OCI-LY1 (cell line): Measurements from ENCODE around the gene CA9.

Experiments used
- EZH2 ChIP-seq: fragments of 200-600 bp; sonication (generic), shearing (Covaris generic); IDR thresholded peaks from 2 replicates; pipeline ENCODE4 v1.8.0; 2017; ENCODE audit warnings: borderline replicate concordance, mixed run types, mild to moderate bottlenecking, antibody characterized with exemption, low read length, moderate library complexity, mixed read lengths
- TF ChIP-seq, protein P1 (sequence below): fragments of 200-600 bp; sonication (generic), shearing (Covaris generic); IDR thresholded peaks from 2 replicates; pipeline ENCODE4 v1.5.1; 2017; ENCODE audit warnings: mild to moderate bottlenecking, antibody characterized with exemption, low read length, moderate library complexity, mixed read lengths

DNA sequence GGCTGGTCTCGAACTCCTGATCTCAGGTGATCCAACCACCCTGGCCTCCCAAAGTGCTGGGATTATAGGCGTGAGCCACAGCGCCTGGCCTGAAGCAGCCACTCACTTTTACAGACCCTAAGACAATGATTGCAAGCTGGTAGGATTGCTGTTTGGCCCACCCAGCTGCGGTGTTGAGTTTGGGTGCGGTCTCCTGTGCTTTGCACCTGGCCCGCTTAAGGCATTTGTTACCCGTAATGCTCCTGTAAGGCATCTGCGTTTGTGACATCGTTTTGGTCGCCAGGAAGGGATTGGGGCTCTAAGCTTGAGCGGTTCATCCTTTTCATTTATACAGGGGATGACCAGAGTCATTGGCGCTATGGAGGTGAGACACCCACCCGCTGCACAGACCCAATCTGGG is 1.5 kb downstream of the CA9 start:
- TF ChIP-seq, protein P1, sequence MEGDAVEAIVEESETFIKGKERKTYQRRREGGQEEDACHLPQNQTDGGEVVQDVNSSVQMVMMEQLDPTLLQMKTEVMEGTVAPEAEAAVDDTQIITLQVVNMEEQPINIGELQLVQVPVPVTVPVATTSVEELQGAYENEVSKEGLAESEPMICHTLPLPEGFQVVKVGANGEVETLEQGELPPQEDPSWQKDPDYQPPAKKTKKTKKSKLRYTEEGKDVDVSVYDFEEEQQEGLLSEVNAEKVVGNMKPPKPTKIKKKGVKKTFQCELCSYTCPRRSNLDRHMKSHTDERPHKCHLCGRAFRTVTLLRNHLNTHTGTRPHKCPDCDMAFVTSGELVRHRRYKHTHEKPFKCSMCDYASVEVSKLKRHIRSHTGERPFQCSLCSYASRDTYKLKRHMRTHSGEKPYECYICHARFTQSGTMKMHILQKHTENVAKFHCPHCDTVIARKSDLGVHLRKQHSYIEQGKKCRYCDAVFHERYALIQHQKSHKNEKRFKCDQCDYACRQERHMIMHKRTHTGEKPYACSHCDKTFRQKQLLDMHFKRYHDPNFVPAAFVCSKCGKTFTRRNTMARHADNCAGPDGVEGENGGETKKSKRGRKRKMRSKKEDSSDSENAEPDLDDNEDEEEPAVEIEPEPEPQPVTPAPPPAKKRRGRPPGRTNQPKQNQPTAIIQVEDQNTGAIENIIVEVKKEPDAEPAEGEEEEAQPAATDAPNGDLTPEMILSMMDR, result no peak
- no peak for TF ChIP-seq EZH2
